ENCODE results near the gene MAP2K5.

Gene MAP2K5

GRCh38 chr15:67592245-67592644 is 49.7 kb downstream of the MAP2K5 start:
- H3K9ac ChIP-seq (ENCODE audit: low read depth, low read length, poor library complexity, severe bottlenecking): no peak overlapping the region
- no peak overlapping the region for H2AFZ ChIP-seq (ENCODE audit: low read length)
- H3K36me3 ChIP-seq (ENCODE audit: insufficient read depth, low read length): peaks cover 67% of the 10 kb centered on the region; the same call in 1 of the 2 replicates
- H3K27me3 ChIP-seq (ENCODE audit: insufficient read depth, low read length, poor library complexity, severe bottlenecking): no peaks in the 10 kb centered on the region
- no peaks in the 10 kb centered on the region for H3F3A ChIP-seq (ENCODE audit: low read depth)
- no peaks in the 10 kb centered on the region for H3K9me3 ChIP-seq (ENCODE audit: insufficient read depth, low read depth, low read length)
- H3K79me2 ChIP-seq (ENCODE audit: insufficient read depth, low read length): no peaks in the 10 kb centered on the region
- no peak overlapping the region for H3K4me3 ChIP-seq (ENCODE audit: low read length, poor library complexity, severe bottlenecking)
- H3K4me1 ChIP-seq (ENCODE audit: insufficient read depth, low read length, poor library complexity, severe bottlenecking): no peaks in the 10 kb centered on the region
- no peaks in the 10 kb centered on the region for H4K20me1 ChIP-seq (ENCODE audit: insufficient read depth, low read length, poor library complexity, severe bottlenecking)
- TF ChIP-seq EZH2phosphoT487 (IDR thresholded peaks at IDR 0.05; ENCODE audit: borderline replicate concordance): no peak
- TF ChIP-seq, protein P1, sequence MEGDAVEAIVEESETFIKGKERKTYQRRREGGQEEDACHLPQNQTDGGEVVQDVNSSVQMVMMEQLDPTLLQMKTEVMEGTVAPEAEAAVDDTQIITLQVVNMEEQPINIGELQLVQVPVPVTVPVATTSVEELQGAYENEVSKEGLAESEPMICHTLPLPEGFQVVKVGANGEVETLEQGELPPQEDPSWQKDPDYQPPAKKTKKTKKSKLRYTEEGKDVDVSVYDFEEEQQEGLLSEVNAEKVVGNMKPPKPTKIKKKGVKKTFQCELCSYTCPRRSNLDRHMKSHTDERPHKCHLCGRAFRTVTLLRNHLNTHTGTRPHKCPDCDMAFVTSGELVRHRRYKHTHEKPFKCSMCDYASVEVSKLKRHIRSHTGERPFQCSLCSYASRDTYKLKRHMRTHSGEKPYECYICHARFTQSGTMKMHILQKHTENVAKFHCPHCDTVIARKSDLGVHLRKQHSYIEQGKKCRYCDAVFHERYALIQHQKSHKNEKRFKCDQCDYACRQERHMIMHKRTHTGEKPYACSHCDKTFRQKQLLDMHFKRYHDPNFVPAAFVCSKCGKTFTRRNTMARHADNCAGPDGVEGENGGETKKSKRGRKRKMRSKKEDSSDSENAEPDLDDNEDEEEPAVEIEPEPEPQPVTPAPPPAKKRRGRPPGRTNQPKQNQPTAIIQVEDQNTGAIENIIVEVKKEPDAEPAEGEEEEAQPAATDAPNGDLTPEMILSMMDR (conservative IDR thresholded peaks at IDR 0.05; ENCODE audit: low read length): no peak
- H3K4me2 ChIP-seq (ENCODE audit: low read depth, low read length, poor library complexity, severe bottlenecking): no peak overlapping the region
- no peaks in the 10 kb centered on the region for H3K9me2 ChIP-seq (replicated peaks; ENCODE audit: low read depth, low read length)

- H3K4me3 ChIP-seq (ENCODE audit: low read length, poor library complexity, severe bottlenecking): no peak overlapping the region
- H3K36me3 ChIP-seq (ENCODE audit: insufficient read depth, low read length): peaks cover 54% of the 10 kb centered on the region; the same call in 1 of the 2 replicates
- H3K79me2 ChIP-seq (ENCODE audit: insufficient read depth, low read length): no peaks in the 10 kb centered on the region
- no peak overlapping the region for H3K9ac ChIP-seq (ENCODE audit: low read depth, low read length, poor library complexity, severe bottlenecking)
- no peaks in the 10 kb centered on the region for H3K27me3 ChIP-seq (ENCODE audit: insufficient read depth, low read length, poor library complexity, severe bottlenecking)
- H2AFZ ChIP-seq (ENCODE audit: low read length): no peak overlapping the region
- no peaks in the 10 kb centered on the region for H3K9me3 ChIP-seq (ENCODE audit: insufficient read depth, low read depth, low read length)
- TF ChIP-seq, protein P1 (conservative IDR thresholded peaks at IDR 0.05; ENCODE audit: low read length): no peak
- TF ChIP-seq EZH2phosphoT487 (IDR thresholded peaks at IDR 0.05; ENCODE audit: borderline replicate concordance): no peak
- no peaks in the 10 kb centered on the region for H3K9me2 ChIP-seq (replicated peaks; ENCODE audit: low read depth, low read length)
- H3F3A ChIP-seq (ENCODE audit: low read depth): no peaks in the 10 kb centered on the region
- no peak overlapping the region for H3K4me2 ChIP-seq (ENCODE audit: low read depth, low read length, poor library complexity, severe bottlenecking)
- no peaks in the 10 kb centered on the region for H3K4me1 ChIP-seq (ENCODE audit: insufficient read depth, low read length, poor library complexity, severe bottlenecking)
- H4K20me1 ChIP-seq (ENCODE audit: insufficient read depth, low read length, poor library complexity, severe bottlenecking): no peaks in the 10 kb centered on the region
Measured at GRCh38 chr15:67593562-67593961, 51.1 kb downstream of the MAP2K5 start.

DNA sequence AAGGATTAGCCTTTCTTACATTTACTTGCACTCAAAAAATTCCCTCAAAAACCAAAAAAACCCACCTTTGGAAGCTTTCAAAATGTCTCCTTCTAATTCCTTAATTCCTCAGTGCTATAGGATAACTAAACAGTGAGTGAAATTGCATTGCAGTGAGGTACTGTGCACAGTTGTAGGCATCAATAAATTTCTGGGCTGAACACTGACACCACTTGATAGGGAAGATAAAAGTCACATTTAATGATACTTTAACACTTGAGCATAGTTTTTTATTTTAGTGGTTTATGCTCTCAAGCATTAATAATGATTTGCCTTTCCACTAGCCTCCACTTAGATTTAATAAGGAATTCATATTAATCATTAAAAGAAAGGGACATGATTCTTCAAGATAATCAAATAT is 52.3 kb downstream of the MAP2K5 start:
- no peak overlapping the region for H3K4me2 ChIP-seq (ENCODE audit: low read depth, low read length, poor library complexity, severe bottlenecking)
- no peak overlapping the region for H2AFZ ChIP-seq (ENCODE audit: low read length)
- H3K79me2 ChIP-seq (ENCODE audit: insufficient read depth, low read length): no peaks in the 10 kb centered on the region
- H4K20me1 ChIP-seq (ENCODE audit: insufficient read depth, low read length, poor library complexity, severe bottlenecking): no peaks in the 10 kb centered on the region
- H3K27me3 ChIP-seq (ENCODE audit: insufficient read depth, low read length, poor library complexity, severe bottlenecking): no peaks in the 10 kb centered on the region
- TF ChIP-seq, protein P1 (conservative IDR thresholded peaks at IDR 0.05; ENCODE audit: low read length): no peak
- no peak for TF ChIP-seq EZH2phosphoT487 (IDR thresholded peaks at IDR 0.05; ENCODE audit: borderline replicate concordance)
- H3F3A ChIP-seq (ENCODE audit: low read depth): 0 out of 2 replicates have a peak, but pooled peaks cover 4% of the 10 kb centered on the region
- H3K9ac ChIP-seq (ENCODE audit: low read depth, low read length, poor library complexity, severe bottlenecking): no peak overlapping the region
- H3K4me1 ChIP-seq (ENCODE audit: insufficient read depth, low read length, poor library complexity, severe bottlenecking): no peaks in the 10 kb centered on the region
- no peaks in the 10 kb centered on the region for H3K9me3 ChIP-seq (ENCODE audit: insufficient read depth, low read depth, low read length)
- no peak overlapping the region for H3K4me3 ChIP-seq (ENCODE audit: low read length, poor library complexity, severe bottlenecking)
- peaks cover 49% of the 10 kb centered on the region; the same call in 1 of the 2 replicates for H3K36me3 ChIP-seq (ENCODE audit: insufficient read depth, low read length)
- no peaks in the 10 kb centered on the region for H3K9me2 ChIP-seq (replicated peaks; ENCODE audit: low read depth, low read length)
